Epithelial cell of prostate (primary cell): ENCODE results near the gene SPATA4.

ENCODE experiments used
- DNase-seq: peaks from one replicate; pipeline ENCODE4 v3.0.0-alpha.2; 2011; ENCODE audit warnings: low read depth, low spot score
- H3K27ac ChIP-seq: fragments of 450-650 bp; 2 replicates; pipeline ENCODE4 v1.5.1; 2017; ENCODE audit warnings: mild to moderate bottlenecking

Gene SPATA4

DNA sequence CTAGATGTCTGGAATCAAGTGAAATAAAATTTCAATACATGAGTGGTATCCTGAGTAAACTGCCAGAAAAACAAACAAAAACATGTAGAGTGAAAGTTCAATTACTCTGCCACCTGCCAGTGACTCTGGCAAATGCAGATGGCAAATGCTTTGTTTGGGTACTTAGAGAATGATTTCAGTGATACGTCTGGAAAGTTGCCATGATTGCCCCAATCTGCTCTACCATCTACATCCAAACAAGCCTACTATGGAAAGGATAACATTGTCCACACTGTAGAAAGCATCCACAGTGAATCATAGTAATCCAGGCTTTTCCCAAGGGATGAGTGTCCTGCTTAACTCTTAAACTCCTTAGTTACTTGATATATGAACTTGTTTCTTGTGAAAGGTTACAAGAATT lies 3.4 kb downstream of the SPATA4 start:
- DNase-seq: no peak
- peak overlapping the region; percentile 98 for H3K27ac ChIP-seq

DNA sequence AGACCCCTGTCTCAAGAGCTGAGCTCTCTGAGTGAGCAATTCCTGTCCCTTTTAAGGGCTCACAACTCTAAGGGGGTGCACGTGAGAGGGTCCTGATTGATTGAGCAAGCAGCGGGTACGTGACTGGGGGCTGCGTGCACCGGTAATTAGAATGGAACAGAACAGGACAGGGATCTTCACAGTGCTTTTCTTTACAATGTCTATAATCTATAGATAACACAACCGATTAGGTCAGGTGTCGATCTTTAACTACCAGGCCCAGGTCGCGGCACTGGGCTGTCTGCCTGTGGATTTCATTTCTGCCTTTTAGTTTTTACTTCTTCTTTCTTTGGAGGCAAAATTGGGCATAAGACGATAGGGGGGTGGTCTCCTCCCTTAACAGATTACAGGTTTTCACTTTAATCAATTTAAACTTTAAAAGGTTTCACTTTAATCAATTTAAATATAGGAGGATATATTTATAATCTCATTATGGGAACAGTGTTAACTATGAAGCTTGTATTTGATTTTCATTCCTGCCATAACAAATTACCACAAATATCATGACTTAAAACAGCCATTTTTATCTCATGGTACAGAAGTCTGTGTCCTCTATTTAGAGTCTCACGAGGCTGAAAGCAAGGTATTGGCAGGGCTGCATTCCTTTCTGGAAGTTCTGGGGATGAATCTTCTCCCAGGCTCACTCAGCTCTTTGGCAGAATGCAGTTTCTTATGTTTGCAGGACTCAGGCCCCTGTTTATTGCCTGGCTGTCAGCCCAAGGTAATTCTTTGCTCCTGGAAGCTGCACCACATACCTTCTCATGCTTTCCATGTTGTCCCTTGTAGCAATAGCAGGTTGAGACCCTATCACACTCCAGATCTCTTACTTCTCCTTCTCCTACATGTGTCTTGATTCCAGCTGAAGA lies 5.2 kb downstream of the SPATA4 start:
- no peak for DNase-seq
- H3K27ac ChIP-seq: no peak overlapping the region

DNA sequence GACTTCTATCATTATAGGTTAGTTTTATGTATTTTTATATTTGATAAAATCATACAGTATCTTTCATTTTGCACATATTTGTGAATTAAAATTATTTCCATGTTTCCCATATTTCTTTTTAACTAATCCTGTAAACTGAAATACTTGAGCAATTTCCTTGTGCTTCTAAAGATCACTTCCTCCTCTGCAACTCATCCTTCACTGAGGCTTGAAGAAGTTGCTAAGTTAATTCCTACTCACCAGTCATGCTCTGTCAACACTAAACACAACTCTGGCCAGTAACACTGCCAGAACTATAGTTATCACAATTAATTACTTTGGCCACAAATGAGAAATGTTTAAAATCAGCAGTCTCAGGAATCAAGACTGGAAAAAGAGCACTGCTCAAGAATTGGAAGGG lies 6.7 kb downstream of the SPATA4 start:
- H3K27ac ChIP-seq: peak overlapping the region; percentile 75
- DNase-seq: no peak

DNA sequence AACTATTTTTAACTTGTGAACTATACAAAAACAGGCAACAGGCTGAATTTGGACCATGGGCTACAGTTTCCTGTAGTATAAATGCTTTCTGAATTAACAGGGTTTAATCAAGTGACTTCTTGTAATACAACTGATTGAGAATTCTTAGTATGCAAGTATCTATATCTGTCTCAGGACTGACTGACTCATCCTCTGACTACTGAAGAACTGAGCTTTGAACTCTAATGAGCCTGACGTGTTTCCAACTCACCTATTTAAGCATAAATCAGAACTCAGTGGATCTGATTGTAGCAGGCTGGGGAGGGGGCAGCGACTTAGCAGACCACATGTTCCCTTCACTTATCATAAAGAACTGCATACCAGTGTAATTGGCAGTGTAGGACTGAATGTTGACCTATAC lies 7.8 kb downstream of the SPATA4 start:
- peak; percentile 49 for DNase-seq

DNA sequence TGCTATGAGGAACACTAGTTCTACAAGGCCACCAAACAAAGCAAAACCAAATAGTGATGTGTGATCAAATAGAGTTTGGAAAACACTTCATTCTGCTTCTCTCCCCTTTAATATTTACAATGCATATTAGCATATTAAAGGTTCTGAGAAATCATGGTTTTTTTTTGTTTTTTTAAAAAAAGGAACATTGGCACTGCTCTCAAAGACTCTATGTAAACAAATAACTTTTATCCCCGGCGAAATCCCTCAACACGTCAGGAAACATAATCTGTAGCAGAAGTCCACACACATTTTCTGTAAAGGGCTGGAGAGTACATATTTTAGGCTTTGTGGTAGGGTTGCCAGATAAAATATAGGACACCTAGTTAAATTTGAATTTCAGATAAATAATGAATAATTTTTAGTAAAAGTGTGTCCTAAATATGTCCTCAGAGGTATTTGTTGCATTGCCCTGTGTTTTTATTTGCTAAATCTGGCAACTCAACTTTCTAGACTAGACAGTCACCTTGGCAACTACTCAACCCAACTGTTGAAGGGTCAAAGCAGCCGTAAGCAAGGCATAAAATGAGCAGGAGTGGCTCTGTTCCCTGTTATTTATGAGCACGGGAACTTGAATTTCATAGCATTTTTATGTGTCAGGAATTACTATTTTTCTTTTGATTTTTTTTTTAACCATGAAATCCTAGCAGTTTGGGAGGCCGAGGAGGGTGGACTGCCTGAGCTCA lies 8.6 kb downstream of the SPATA4 start:
- no peak for DNase-seq
- H3K27ac ChIP-seq: peak overlapping the region; percentile 75

More for the DNA sequence above, 7.8 kb downstream of the SPATA4 start:
- H3K27ac ChIP-seq: peak overlapping the region; percentile 75

DNA sequence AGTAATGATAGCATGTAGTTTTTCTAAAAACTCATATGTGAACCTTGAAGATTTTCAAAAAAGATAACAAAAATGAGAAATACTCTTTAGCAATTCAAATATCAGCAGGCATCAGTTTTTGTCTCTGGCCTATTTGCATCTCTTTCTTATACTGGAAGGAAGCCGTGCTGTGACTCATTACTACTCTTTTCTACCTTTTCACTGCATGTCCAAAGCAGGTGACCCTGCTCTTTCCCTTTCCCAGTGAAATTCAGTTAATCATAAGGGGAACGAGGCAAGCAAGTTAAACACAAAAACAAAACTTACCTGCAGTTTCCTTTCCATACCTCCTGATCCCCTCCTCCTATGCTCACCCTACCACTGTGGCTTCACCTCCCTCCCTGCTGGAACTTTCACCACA lies 9.3 kb downstream of the SPATA4 start:
- peak overlapping the region; percentile 75 for H3K27ac ChIP-seq
- DNase-seq: no peak

DNA sequence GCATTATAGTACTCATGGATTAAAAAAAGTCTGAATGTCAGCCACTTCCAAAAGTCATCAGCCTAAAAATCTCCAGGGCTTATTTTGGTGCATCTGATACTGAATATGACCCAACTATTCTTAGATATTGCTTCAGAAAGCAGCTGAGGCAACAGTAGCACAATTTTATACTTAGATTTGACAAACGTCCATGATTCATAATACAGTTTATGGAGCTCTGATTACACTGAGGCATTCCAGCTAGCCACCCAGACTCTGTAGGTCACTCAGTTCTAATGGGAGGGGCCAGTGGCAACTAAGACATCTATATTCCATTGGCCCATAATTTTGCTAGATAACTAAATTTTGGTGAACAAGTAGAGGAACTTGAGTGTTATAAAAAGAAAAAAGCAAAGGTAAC lies 10.3 kb downstream of the SPATA4 start:
- peak overlapping the region; percentile 75 for H3K27ac ChIP-seq
- peak; percentile 43 for DNase-seq

DNA sequence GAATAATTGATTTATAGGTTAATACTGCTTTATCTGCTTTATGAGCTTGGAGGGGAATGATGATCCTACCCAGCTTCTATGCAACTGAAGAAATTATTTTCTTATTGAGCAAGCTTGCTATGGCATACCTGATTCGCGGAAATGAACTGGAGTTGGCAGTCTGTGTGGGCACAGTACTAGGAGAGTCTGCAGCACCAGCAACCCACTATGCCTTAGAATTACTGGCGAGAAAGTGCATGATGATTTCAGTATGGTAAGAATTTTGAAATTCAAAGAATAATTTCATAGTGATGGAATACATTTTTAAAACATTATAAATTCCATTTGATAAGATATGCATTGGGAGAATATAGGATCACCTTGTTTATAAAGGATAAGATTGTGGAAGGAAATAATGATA lies 32.3 kb downstream of the SPATA4 start:
- DNase-seq: no peak

DNA sequence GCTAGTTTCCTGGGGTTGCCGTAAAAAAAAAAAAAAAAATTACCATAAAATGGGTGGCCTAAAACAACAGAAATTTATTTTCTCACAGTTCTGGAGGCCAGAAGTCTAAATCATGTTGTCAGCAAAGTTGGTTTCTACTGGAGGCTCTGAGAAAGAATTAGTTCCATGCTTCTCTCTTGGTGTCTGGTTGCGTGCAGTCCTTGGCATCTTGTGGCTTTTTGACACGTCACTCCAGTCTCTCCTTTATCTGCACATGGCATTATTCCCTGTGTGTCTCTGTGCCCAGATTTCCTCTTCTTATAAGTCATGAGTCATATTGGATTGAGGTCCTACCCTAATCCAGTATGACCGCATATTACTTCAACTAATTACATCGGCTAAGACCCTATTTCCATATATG lies 38.7 kb downstream of the SPATA4 start:
- DNase-seq: no peak
- H3K27ac ChIP-seq: no peak overlapping the region

More for the DNA sequence above, 32.3 kb downstream of the SPATA4 start:
- H3K27ac ChIP-seq: no peak overlapping the region

DNA sequence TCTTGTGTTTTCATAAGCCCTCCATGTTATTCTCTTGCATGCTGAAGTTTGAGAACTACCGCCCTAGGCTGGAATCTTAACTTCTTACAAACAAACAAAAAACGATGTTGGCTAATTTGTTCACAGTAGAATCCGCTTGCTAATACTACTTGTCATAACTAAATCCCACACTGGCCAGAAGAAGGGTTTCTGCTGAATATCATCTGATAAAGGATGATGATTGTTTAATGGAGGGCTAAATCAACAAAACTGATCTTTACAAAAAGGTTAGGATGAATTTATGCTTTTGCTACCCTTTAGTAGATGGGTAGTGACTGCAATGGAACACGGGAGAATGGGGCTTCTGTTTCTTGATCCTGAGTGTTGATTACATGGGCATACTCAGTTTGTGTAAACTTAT lies 42.3 kb downstream of the SPATA4 start:
- no peak overlapping the region for H3K27ac ChIP-seq
- DNase-seq: no peak

DNA sequence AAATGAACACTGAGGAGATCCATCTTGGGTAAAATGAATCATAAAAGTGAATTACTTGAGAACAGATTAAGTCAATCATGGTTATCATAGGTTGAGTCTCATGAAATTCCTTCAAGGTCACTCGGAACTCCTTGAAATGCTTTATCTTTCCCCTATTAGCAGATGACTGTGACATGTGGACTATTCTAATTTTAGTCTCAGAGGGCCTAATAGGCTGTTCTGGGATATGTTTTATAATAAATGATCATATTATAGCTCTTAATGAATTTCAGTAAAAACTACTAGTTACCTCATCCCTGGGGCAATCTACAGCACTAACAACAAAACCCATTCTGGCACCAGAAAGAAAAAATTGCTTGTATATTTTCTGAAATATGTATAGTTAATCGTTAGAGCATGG lies 44.7 kb downstream of the SPATA4 start:
- H3K27ac ChIP-seq: no peak overlapping the region
- DNase-seq: no peak

DNA sequence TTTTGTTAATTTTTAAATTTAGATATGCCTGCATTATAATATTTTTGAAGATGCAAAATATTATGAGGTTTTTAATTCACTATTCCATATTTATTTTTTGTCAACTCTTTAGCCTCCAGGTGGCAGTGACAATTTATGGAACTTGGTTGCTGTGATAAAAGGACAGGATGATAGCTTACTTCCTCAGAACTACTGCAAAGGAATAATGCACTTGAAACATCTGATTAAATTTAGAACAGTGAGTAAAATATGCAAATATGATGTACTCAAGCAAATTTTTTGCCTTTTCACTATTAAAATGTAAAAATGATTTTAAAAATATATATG lies 45.1 kb downstream of the SPATA4 start:
- no peak for DNase-seq
- no peak overlapping the region for H3K27ac ChIP-seq

DNA sequence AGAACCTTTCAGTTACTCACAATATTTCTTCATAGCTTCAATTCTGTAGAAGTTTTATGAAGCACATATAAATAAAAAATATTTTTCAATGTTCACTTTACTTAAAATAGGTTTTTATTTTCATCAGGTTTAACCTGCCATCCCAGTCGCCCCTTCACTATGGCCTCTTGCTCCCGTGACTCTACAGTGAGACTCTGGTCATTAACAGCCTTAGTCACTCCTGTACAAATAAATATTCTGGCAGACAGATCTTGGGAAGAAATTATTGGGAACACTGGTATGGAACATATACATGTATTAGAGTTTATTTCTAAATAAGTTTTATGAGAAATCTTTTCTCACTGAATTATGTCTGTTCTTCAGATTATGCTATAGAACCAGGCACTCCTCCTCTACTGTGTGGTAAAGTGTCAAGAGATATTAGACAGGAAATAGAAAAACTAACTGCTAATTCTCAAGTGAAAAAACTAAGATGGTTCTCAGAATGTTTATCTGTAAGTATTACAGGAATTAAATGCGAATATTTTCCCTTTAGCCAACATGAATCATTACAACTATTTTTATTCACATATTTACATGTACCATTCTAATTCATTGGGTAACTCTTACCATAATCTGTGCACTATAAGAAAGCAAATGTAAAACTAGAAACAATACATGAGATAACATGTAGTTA lies 45.6 kb downstream of the SPATA4 start:
- no peak overlapping the region for H3K27ac ChIP-seq
- DNase-seq: no peak

DNA sequence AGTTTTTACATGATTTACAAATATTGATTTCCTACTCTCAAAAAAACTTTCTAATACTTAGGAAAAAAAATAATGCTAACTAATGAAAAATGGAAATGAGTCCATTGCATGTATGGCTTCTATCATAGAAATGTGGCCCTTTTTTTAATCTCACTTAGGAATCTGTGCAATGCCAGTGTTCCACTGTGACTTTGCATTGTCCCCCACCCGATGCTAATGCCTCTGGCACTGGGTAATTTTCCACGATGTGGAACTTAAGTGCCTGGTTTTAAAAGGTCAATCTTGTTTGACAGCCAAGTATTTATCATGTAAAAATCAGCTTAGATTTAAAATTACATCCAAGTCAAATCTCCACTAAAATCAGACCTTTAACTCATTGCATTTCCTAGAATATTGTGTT lies 53.1 kb downstream of the SPATA4 start:
- no peak for DNase-seq
- no peak overlapping the region for H3K27ac ChIP-seq

DNA sequence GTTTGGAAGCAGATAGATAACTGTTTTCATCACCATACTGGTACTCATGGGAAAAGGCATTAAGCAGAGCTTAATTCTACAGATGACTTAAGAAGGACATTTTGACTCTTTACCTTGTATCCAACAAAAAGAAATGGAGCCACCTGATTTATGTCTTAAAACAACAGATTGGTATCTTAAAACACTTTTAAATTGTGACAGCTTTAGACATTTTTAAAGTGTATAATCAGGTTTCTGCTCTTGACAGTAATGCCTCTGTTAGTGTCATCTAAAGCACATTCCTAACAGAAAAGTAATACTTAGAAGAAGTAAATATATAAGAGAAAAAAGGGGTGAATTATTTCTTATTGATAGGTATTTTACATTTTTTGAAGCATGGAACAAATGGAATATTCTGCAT lies 55.9 kb downstream of the SPATA4 start:
- H3K27ac ChIP-seq: no peak overlapping the region
- DNase-seq: no peak

DNA sequence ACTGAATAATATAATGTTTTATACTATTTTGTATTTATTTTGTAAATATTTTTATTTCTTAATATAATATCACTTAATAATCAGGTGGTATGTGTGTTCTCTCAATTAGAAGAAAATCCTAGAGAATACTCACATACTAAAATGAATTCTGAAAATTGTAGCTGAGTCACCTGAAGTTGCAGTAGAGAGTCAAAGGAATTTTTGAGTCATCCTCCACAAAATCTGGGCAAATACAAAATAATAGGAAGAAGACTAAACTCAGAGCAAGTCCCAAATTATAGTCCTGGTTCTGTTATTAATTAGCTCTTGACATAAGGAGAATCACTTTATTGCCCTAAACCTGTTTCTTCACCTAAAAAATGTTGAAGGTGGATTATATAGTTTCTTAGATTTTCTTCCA lies 57.8 kb downstream of the SPATA4 start:
- no peak overlapping the region for H3K27ac ChIP-seq
- no peak for DNase-seq

DNA sequence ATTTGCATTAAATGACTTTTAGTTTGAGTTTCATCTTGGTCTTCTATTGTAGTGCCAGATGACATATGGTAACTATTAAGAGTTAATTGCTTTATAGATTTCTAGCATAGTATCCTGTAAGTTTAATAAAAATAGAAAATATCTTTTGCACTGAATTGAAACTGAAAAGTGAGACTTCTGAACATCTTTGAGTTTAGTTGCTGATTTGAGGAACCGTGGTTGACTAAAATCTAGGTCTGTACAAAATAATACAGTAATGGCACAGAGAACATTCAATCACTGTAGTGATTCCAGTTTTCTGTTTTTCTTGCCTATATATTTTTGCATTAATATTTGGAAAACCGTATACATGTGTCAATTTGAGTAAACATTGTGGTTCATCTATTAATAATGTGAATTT lies 60.7 kb downstream of the SPATA4 start:
- no peak overlapping the region for H3K27ac ChIP-seq
- DNase-seq: no peak
